Testis (tissue), 3 donors: ENCODE results near the gene ERBB3. TPM values are rescaled to one million over a fixed set of nuclear protein-coding genes. Genes with fewer than 3 reads are reported as not detected.

Experiments
- DNase-seq: peaks from one replicate; pipeline ENCODE4 v3.0.0-alpha.2; 2019
- H3K27ac ChIP-seq, 2 donors: fragments of 200-600 bp; sonication (generic); one replicate each; pipeline ENCODE4 v1.5.1; 2019
- H3K27me3 ChIP-seq: fragments of 200-600 bp; sonication (generic); one replicate; pipeline ENCODE4 v1.5.1; 2019
- H3K36me3 ChIP-seq: fragments of 200-600 bp; sonication (generic); one replicate; pipeline ENCODE4 v1.5.1; 2017; ENCODE audit warnings: low read depth; ENCODE audit errors: missing control alignments
- H3K4me1 ChIP-seq: fragments of 200-600 bp; sonication (generic); one replicate; pipeline ENCODE4 v1.5.1; 2019
- H3K4me3 ChIP-seq, 2 donors: fragments of 200-600 bp; sonication (generic); one replicate each; pipeline ENCODE4 v1.5.1; 2017 to 2019
- H3K9me3 ChIP-seq: fragments of 200-600 bp; sonication (generic); one replicate; pipeline ENCODE4 v1.5.1; 2017
- CTCF ChIP-seq, 3 experiments: fragments of 450-650 bp in 2 of 3; fragments of 200-600 bp in 1 of 3; sonication (generic) in 1 of 3; IDR thresholded peaks; one replicate each; pipeline ENCODE4 v1.5.1; 2016 to 2019; ENCODE audit warnings: antibody characterized with exemption in 3 of 3, mild to moderate bottlenecking in 2 of 3, moderate library complexity in 1 of 3
- POLR2A ChIP-seq: fragments of 450-650 bp; IDR thresholded peaks from one replicate; pipeline ENCODE4 v1.6.1; 2017; ENCODE audit warnings: antibody characterized with exemption, mild to moderate bottlenecking, moderate library complexity
- WGBS, 2 donors: methylation state at CpG; one replicate each; pipeline ENCODE4 v1.1.5; 2018; 5-methylcytosine and 5-hydroxymethylcytosine counted together
- intact Hi-C: fragments of 100-400 bp; cut with DNase I; formaldehyde crosslinking; loops from one replicate; pipeline ENCODE4 v1.15.1; 2023; ENCODE audit warnings: low total_unique reads
- polyA plus RNA-seq: library from polyadenylated mRNA; stranded (reverse); fragments of 350-450 nt; fragmentation: Illumina TruSeq; extraction: RNeasy Lipid Tissue Mini Kit (QIAGEN cat#74804); gene quantifications from one replicate; pipeline ENCODE4 v1.2.3, GENCODE V29; 2014; ENCODE audit warnings: low read depth, low replicate concordance; ENCODE audit not compliant: insufficient read depth
- total RNA-seq, 2 donors: library from RNA; depleted of rRNA; stranded (reverse); fragments of >200 nt; gene quantifications; one replicate each; pipeline ENCODE4 v1.2.3, GENCODE V29; 2016

ERBB3 gene
- total and polyA plus RNA-seq, 3 donors from 2014 or later, result 3.3 to 9.8 (median 6.1) TPM

- no peak for DNase-seq
- Histone ChIP-seq H3K36me3 (no peaks in the 10 kb centered on the region), H3K27me3 (no peaks in the 10 kb centered on the region), H3K27ac (no peak overlapping the region), H3K4me1 (no peaks in the 10 kb centered on the region), H3K4me3 (no peak overlapping the region), H3K9me3 (no peaks in the 10 kb centered on the region)
- TF ChIP-seq POLR2A, result no peak
- TF ChIP-seq CTCF (IDR thresholded peaks at IDR 0.05), result no peak
- 94 to 97% methylated on average over 6 of the region's 6 CpGs for WGBS, 2 donors
- intact Hi-C loops, result no loop called here
Measured at GRCh38 chr12:56097738-56098137, 17.8 kb downstream of the ERBB3 start.

GRCh38 chr12:56098592-56098991 lies 18.6 kb downstream of the ERBB3 start:
- Histone ChIP-seq H3K27me3 (no peaks in the 10 kb centered on the region), H3K36me3 (no peaks in the 10 kb centered on the region), H3K27ac (no peak overlapping the region), H3K4me1 (no peaks in the 10 kb centered on the region), H3K9me3 (no peaks in the 10 kb centered on the region), H3K4me3 (no peak overlapping the region)
- no peak for DNase-seq
- TF ChIP-seq POLR2A (no peak), CTCF (IDR thresholded peaks at IDR 0.05) (no peak)
- 88 to 90% methylated on average over 3 of the region's 3 CpGs for WGBS, 2 donors
- intact Hi-C loops, result no loop called here

GRCh38 chr12:56099787-56100186 lies 19.8 kb downstream of the ERBB3 start:
- intact Hi-C loops, result no loop called here
- no peaks in the 10 kb centered on the region for H3K36me3 ChIP-seq
- no peaks in the 10 kb centered on the region for H3K27me3 ChIP-seq
- H3K4me1 ChIP-seq, result no peaks in the 10 kb centered on the region
- WGBS, 2 donors, result 90 to 91% methylated on average over 4 of the region's 4 CpGs
- H3K4me3 ChIP-seq, result no peak overlapping the region
- no peaks in the 10 kb centered on the region for H3K9me3 ChIP-seq
- no peak for TF ChIP-seq CTCF (IDR thresholded peaks at IDR 0.05)
- TF ChIP-seq POLR2A, result no peak
- no peak overlapping the region for H3K27ac ChIP-seq
- DNase-seq, result no peak

GRCh38 chr12:56101045-56101444 lies 21.1 kb downstream of the ERBB3 start:
- no peak overlapping the region for H3K4me3 ChIP-seq
- intact Hi-C loops, result no loop called here
- H3K9me3 ChIP-seq, result no peaks in the 10 kb centered on the region
- H3K27ac ChIP-seq, result no peak overlapping the region
- no peak for DNase-seq
- no peaks in the 10 kb centered on the region for H3K36me3 ChIP-seq
- no peaks in the 10 kb centered on the region for H3K27me3 ChIP-seq
- no peak for TF ChIP-seq POLR2A
- TF ChIP-seq CTCF (IDR thresholded peaks at IDR 0.05), result no peak
- 85 to 89% methylated on average over 14 of the region's 14 CpGs for WGBS, 2 donors
- peaks cover 10% of the 10 kb centered on the region for H3K4me1 ChIP-seq

- Histone ChIP-seq H3K36me3 (no peaks in the 10 kb centered on the region), H3K4me1 (peaks cover 12% of the 10 kb centered on the region), H3K27ac (no peak overlapping the region), H3K9me3 (no peaks in the 10 kb centered on the region), H3K4me3 (no peak overlapping the region), H3K27me3 (no peaks in the 10 kb centered on the region)
- DNase-seq, result no peak
- intact Hi-C loops, result no loop called here
- TF ChIP-seq CTCF (IDR thresholded peaks at IDR 0.05), result no peak
- no peak for TF ChIP-seq POLR2A
- WGBS, 2 donors, result 74 to 79% methylated on average over 1 of the region's 1 CpG
Measured at GRCh38 chr12:56102683-56103065, 22.7 kb downstream of the ERBB3 start.
